RKO (cell line): ENCODE measurements around the gene ICAM1.
"Not testable (repeated sequence)": the region's sequence is repeated elsewhere in the genome, so short reads cannot be mapped to it uniquely, and the experiment has no call there.

Experiments used
- DNase-seq: peaks from one replicate; pipeline ENCODE4 v3.0.0-alpha.2; 2016; ENCODE audit warnings: low spot score

The ICAM1 gene

GRCh38 chr19:10274589-10274988, 3.7 kb downstream of the ICAM1 start:
- DNase-seq, result no peak

GRCh38 chr19:10277795-10278589, 7.1 kb downstream of the ICAM1 start:
- no peak for DNase-seq

- DNase-seq, result no peak
These were observed 8.0 kb downstream of the ICAM1 start for GRCh38 chr19:10278935-10279334.

GRCh38 chr19:10279737-10280442, 9.0 kb downstream of the ICAM1 start:
- no peak for DNase-seq

GRCh38 chr19:10282043-10282442, 11.1 kb downstream of the ICAM1 start:
- not testable (repeated sequence) for DNase-seq

- DNase-seq, result no peak
These were observed 12.6 kb downstream of the ICAM1 start for GRCh38 chr19:10283301-10284064.

GRCh38 chr19:10284065-10284959, 13.4 kb downstream of the ICAM1 start:
- DNase-seq, result no peak

GRCh38 chr19:10284960-10285278, 14.0 kb downstream of the ICAM1 start:
- DNase-seq, result no peak

- no peak for DNase-seq
These were observed 14.5 kb downstream of the ICAM1 start for GRCh38 chr19:10285393-10285792.

- DNase-seq, result no peak
These were observed 16.1 kb downstream of the ICAM1 start, which contains the start of gene ICAM4 for GRCh38 chr19:10286803-10287737. Gene ICAM4 (plus strand): TSS chr19:10286955. CDS start chr19:10287013, 58 bp downstream.

- peak; percentile 86 for DNase-seq
These were observed 17.8 kb downstream of the ICAM1 start for GRCh38 chr19:10288662-10289166.

- peak; percentile 87 for DNase-seq
These were observed 18.4 kb downstream of the ICAM1 start for GRCh38 chr19:10289167-10289835.

- DNase-seq, result no peak
These were observed 19.0 kb downstream of the ICAM1 start, which contains the start of gene ICAM5 for GRCh38 chr19:10289836-10290356. Gene ICAM5 (plus strand): TSS chr19:10289952. CDS start chr19:10290044, 92 bp downstream.

GRCh38 chr19:10290357-10290875, 19.5 kb downstream of the ICAM1 start:
- DNase-seq, result no peak

GRCh38 chr19:10290876-10291553, 20.1 kb downstream of the ICAM1 start:
- no peak for DNase-seq

GRCh38 chr19:10291554-10292205, 20.8 kb downstream of the ICAM1 start:
- no peak for DNase-seq

- no peak for DNase-seq
These were observed 21.4 kb downstream of the ICAM1 start for GRCh38 chr19:10292206-10292788.
